ENCODE results near the gene SPP1. TPM values are rescaled to one million over a fixed set of nuclear protein-coding genes. Genes with fewer than 3 reads are reported as not detected.
A peak's percentile ranks its signal among the peaks of the same experiment; 100 is the strongest.
"Not testable (repeated sequence)": the region's sequence is repeated elsewhere in the genome, so short reads cannot be mapped to it uniquely, and the experiment has no call there.

Gene SPP1
- total RNA-seq, 2 donors from 2014 or later = 0.19 TPM; not detected in 1

- H3K27ac Mint-ChIP-seq = no peak overlapping the region
- DNase-seq (no peak), ATAC-seq (replicated peaks in 1 of 2) (no peak)
- peaks cover 17% of the 10 kb centered on the region for H3K27me3 Mint-ChIP-seq (ENCODE audit: low read depth)
- no peaks in the 10 kb centered on the region for H3K36me3 Mint-ChIP-seq (ENCODE audit: insufficient read depth in 2 of 2)
- no peaks in the 10 kb centered on the region for H3K9me3 Mint-ChIP-seq
- H3K4me3 Mint-ChIP-seq = no peak overlapping the region
- H3K4me1 Mint-ChIP-seq (ENCODE audit: low read depth) = no peaks in the 10 kb centered on the region
Observed at GRCh38 chr4:87983996-87984395, 8.5 kb downstream of the SPP1 start.

DNA sequence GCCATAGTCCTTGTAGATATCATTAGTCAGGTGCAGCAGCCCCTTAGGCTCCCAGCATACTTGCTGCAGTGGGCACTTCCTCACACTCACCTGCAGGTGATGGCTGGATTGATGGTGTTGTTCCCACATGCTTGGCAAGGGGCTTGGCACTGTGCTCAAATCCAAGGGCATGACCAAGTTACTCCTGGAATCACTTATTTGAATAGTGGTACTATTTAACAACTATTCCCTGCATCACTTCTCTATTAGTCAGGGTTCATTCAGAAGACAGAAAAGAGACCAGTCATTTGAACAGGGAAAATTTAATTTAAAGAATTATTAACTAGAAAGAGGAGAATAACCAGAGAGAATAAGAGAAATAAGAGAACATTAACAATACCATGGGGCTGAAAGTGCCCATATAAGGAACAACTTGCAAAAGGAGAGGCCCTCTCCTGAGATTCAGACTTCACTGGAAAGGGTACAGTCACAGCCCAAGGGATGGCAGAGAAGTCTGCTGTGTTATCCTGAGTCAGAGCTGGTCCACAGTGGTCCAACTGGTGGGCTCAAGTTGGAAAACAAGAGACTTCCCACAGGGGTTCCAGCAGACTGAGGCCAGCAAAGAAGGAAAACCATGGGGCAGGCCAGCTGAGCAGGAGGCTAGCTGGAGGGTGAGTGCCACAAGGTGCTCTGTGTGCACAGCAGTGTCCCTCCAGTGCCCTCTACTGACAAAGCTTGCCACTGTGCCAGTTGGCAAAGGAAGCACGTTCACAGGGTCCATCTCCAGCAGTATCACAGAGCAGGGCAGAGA is 9.8 kb downstream of the SPP1 start:
- H3K9me3 Mint-ChIP-seq = no peaks in the 10 kb centered on the region
- no peaks in the 10 kb centered on the region for H3K4me1 Mint-ChIP-seq (ENCODE audit: low read depth)
- DNase-seq = peak; percentile 47 to 54
- H3K27ac Mint-ChIP-seq = peak overlapping the region; percentile 54
- peak; percentile 88 for ATAC-seq (replicated peaks in 1 of 2)
- H3K36me3 Mint-ChIP-seq (ENCODE audit: insufficient read depth in 2 of 2) = no peaks in the 10 kb centered on the region
- H3K27me3 Mint-ChIP-seq (ENCODE audit: low read depth) = peaks cover 17% of the 10 kb centered on the region
- no peak overlapping the region for H3K4me3 Mint-ChIP-seq

GRCh38 chr4:87985887-87986200 is 10.3 kb downstream of the SPP1 start:
- H3K4me3 Mint-ChIP-seq = no peak overlapping the region

GRCh38 chr4:87986508-87986907 is 11.0 kb downstream of the SPP1 start:
- Mint-ChIP-seq H3K9me3 (no peaks in the 10 kb centered on the region), H3K4me1 (ENCODE audit: low read depth) (no peaks in the 10 kb centered on the region), H3K4me3 (no peak overlapping the region), H3K27me3 (ENCODE audit: low read depth) (peaks cover 17% of the 10 kb centered on the region), H3K36me3 (ENCODE audit: insufficient read depth in 2 of 2) (no peaks in the 10 kb centered on the region), H3K27ac (no peak overlapping the region)
- DNase-seq = no peak
- ATAC-seq (replicated peaks in 1 of 2) = no peak

More at GRCh38 chr4:87985887-87986200, 10.3 kb downstream of the SPP1 start:
- Mint-ChIP-seq H3K36me3 (ENCODE audit: insufficient read depth in 2 of 2) (no peaks in the 10 kb centered on the region), H3K9me3 (no peaks in the 10 kb centered on the region), H3K27ac (no peak overlapping the region), H3K4me1 (ENCODE audit: low read depth) (no peaks in the 10 kb centered on the region), H3K27me3 (ENCODE audit: low read depth) (peaks cover 17% of the 10 kb centered on the region)
- ATAC-seq (replicated peaks in 1 of 2) = no peak
- DNase-seq = no peak

- peaks cover 0 to 1% of the 10 kb centered on the region in 2 donors for H3K9me3 Mint-ChIP-seq
- DNase-seq (no peak), ATAC-seq (replicated peaks in 1 of 2) (no peak)
- no peaks in the 10 kb centered on the region for H3K4me1 Mint-ChIP-seq (ENCODE audit: low read depth)
- no peak overlapping the region for H3K27ac Mint-ChIP-seq
- H3K4me3 Mint-ChIP-seq = no peak overlapping the region
- peaks cover 11% of the 10 kb centered on the region for H3K27me3 Mint-ChIP-seq (ENCODE audit: low read depth)
- H3K36me3 Mint-ChIP-seq (ENCODE audit: insufficient read depth in 2 of 2) = no peaks in the 10 kb centered on the region
Observed at GRCh38 chr4:87989765-87990164, 14.3 kb downstream of the SPP1 start.

DNA sequence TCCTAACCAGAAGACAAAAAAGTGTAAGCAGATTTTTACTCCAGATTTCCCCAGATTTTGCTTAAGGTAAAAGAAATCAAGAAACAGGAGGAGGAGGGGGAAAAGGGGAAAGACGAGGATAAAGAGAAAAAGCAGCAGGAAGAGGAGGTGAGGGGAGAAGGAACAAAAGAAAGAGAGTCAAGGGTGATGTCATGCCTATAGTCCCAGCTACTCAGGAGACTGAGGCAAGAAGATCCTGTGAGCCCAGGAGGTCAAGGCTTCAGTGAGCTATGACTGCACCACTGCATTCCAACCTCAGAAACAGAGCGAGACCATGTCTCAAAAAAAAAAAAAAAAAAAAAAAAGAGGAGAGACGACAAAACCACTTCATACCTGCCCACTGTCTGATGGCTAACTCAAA is 19.9 kb downstream of the SPP1 start:
- H3K36me3 Mint-ChIP-seq (ENCODE audit: insufficient read depth in 2 of 2) = no peaks in the 10 kb centered on the region
- no peak overlapping the region for H3K4me3 Mint-ChIP-seq
- H3K9me3 Mint-ChIP-seq = peaks cover 0 to 1% of the 10 kb centered on the region in 2 donors
- H3K4me1 Mint-ChIP-seq (ENCODE audit: low read depth) = no peaks in the 10 kb centered on the region
- H3K27me3 Mint-ChIP-seq (ENCODE audit: low read depth) = peaks cover 6% of the 10 kb centered on the region
- H3K27ac Mint-ChIP-seq = no peak overlapping the region
- DNase-seq = no peak
- ATAC-seq (replicated peaks in 1 of 2) = no peak

DNA sequence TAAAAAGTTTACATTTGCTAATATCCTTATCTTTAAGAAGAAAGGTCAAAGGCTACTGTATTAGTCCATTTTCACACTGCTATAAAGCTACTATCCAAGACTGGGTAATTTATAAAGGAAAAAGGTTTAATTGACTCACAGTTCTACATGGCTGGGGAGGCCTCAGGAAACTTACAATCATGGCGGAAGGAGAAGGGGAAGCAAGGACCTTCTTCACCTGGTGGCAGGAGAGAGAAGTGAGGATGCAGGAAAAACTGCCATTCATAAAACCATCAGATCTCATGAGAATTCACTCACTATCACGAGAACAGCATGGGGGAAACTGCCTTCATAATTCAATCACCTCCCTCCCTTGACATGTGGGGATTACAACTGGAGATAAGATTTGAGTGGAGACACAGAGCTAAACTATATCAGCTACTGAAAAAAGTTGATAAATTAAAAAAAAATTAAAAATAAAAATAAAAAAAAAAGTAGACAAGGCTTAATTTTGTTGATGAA is 23.7 kb downstream of the SPP1 start:
- DNase-seq; H3K4me1 Mint-ChIP-seq (ENCODE audit: low read depth); H3K4me3 Mint-ChIP-seq; ATAC-seq (replicated peaks in 1 of 2); H3K9me3 Mint-ChIP-seq; H3K27ac Mint-ChIP-seq; H3K36me3 Mint-ChIP-seq (ENCODE audit: insufficient read depth in 2 of 2); H3K27me3 Mint-ChIP-seq (ENCODE audit: low read depth): not testable (repeated sequence)

DNA sequence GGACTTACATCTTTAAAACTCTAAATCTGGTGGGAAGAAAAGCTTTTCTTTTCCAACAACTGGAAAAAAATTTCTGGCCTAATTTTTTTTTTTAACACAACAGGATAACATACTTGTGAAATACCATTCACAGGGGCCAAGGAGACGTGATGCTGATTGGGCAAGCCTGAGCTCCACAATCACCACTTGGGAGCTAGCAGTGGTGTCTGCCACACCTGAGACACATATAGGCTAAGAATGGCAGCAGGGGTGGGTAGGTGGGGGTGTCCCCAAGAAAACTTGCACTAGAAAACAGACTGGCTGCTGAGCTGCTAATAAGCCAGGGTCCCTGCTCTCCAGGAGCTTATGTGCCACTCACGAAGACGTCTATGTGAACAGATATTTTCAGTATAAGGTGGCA is 26.4 kb downstream of the SPP1 start:
- Mint-ChIP-seq H3K36me3 (ENCODE audit: insufficient read depth in 2 of 2) (no peaks in the 10 kb centered on the region), H3K4me1 (ENCODE audit: low read depth) (no peaks in the 10 kb centered on the region), H3K4me3 (no peak overlapping the region), H3K27ac (no peak overlapping the region), H3K9me3 (no peaks in the 10 kb centered on the region), H3K27me3 (ENCODE audit: low read depth) (peaks cover 9% of the 10 kb centered on the region)
- DNase-seq (no peak), ATAC-seq (replicated peaks in 1 of 2) (no peak)

- no peak for ATAC-seq (replicated peaks in 1 of 2)
- Mint-ChIP-seq H3K4me3 (no peak overlapping the region), H3K4me1 (ENCODE audit: low read depth) (no peaks in the 10 kb centered on the region), H3K9me3 (no peaks in the 10 kb centered on the region), H3K36me3 (ENCODE audit: insufficient read depth in 2 of 2) (no peaks in the 10 kb centered on the region), H3K27me3 (ENCODE audit: low read depth) (peaks cover 11% of the 10 kb centered on the region), H3K27ac (no peak overlapping the region)
- DNase-seq = no peak
Observed at GRCh38 chr4:88002786-88003185, 27.3 kb downstream of the SPP1 start.

DNA sequence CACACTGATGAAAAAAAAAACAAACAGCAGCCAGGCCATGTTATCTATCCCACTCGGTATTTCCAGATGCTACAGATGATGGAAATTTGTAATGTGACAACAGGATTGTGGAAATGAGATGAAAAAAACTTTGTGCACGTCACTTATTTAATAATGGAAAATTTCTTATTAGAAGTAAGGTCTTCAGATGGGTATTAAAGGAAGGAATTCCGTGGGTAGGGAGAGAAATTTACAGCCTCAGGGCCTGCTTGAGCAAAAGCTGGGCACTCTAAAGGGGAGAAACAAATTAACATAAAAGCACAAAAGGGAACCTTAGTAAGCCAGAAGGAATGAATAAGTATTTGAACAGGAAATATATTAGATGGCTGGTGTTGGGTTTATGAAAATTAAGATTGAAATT is 27.7 kb downstream of the SPP1 start:
- ATAC-seq (replicated peaks in 1 of 2) (no peak), DNase-seq (no peak)
- Mint-ChIP-seq H3K27ac (no peak overlapping the region), H3K4me1 (ENCODE audit: low read depth) (no peaks in the 10 kb centered on the region), H3K27me3 (ENCODE audit: low read depth) (peaks cover 11% of the 10 kb centered on the region), H3K9me3 (no peaks in the 10 kb centered on the region), H3K36me3 (ENCODE audit: insufficient read depth in 2 of 2) (no peaks in the 10 kb centered on the region), H3K4me3 (no peak overlapping the region)

GRCh38 chr4:88005076-88005475 is 29.6 kb downstream of the SPP1 start:
- H3K4me3 Mint-ChIP-seq = no peak overlapping the region
- DNase-seq = no peak
- ATAC-seq (replicated peaks in 1 of 2) = no peak
- peaks cover 0 to 4% of the 10 kb centered on the region in 2 donors for H3K36me3 Mint-ChIP-seq (ENCODE audit: insufficient read depth in 2 of 2)
- no peak overlapping the region for H3K27ac Mint-ChIP-seq
- no peaks in the 10 kb centered on the region for H3K9me3 Mint-ChIP-seq
- H3K27me3 Mint-ChIP-seq (ENCODE audit: low read depth) = peaks cover 11% of the 10 kb centered on the region
- peaks cover 13% of the 10 kb centered on the region for H3K4me1 Mint-ChIP-seq (ENCODE audit: low read depth)

DNA sequence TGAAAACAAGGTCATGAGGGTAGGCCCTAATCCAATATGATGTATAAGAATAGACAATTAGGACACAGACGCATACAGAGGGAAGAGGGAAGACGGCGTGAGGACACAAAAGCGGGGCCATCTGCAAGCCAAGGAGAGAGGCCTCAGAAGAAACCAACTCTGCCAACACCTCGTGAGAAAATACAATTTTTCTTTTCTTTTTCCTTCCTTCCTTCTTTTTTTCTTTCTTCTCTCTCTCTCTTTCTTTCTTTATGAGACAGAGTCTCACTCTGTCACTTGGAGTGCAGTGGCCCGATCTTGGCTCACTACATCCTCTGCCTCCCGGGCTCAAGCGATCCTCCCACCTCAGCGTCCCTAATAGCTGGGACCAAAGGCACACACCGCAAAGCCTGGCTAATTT is 30.4 kb downstream of the SPP1 start:
- Mint-ChIP-seq H3K36me3 (ENCODE audit: insufficient read depth in 2 of 2) (peaks cover 0 to 7% of the 10 kb centered on the region in 2 donors), H3K4me3 (peak overlapping the region in 1 of 2 donors; percentile 77), H3K27ac (no peak overlapping the region), H3K27me3 (ENCODE audit: low read depth) (peaks cover 11% of the 10 kb centered on the region), H3K9me3 (no peaks in the 10 kb centered on the region), H3K4me1 (ENCODE audit: low read depth) (peaks cover 20% of the 10 kb centered on the region)
- ATAC-seq (replicated peaks in 1 of 2) = no peak
- no peak for DNase-seq

- Mint-ChIP-seq H3K4me3 (peak overlapping the region; percentile 76 to 77), H3K36me3 (ENCODE audit: insufficient read depth in 2 of 2) (peaks cover 0 to 7% of the 10 kb centered on the region in 2 donors), H3K27ac (peak overlapping the region; percentile 72), H3K9me3 (no peaks in the 10 kb centered on the region), H3K27me3 (ENCODE audit: low read depth) (peaks cover 11% of the 10 kb centered on the region), H3K4me1 (ENCODE audit: low read depth) (peaks cover 30% of the 10 kb centered on the region)
- no peak for ATAC-seq (replicated peaks in 1 of 2)
- DNase-seq = no peak
Observed at GRCh38 chr4:88006956-88007303, 31.4 kb downstream of the SPP1 start.

Measured in activated T-cell treated with anti-CD3 and anti-CD28 coated beads, Interleukin-2, amount 50 U/mL, for 72 hours (primary cell).